RPMI7951 (cell line): ENCODE results near the gene PLAU. TPM values are rescaled to one million over a fixed set of nuclear protein-coding genes. Genes with fewer than 3 reads are reported as not detected.
"Not testable (repeated sequence)": the region's sequence is repeated elsewhere in the genome, so short reads cannot be mapped to it uniquely, and the experiment has no call there.

Experiments
- DNase-seq: peaks from one replicate; pipeline ENCODE4 v3.0.0-alpha.2; 2012; ENCODE audit warnings: low read depth
- total RNA-seq: library from RNA; depleted of rRNA; stranded (reverse); fragments of >200 nt; shearing (Covaris generic); gene quantifications from 2 replicates; pipeline ENCODE4 v1.2.3, GENCODE V29; 2014

The PLAU gene
- total RNA-seq, 1 experiment from 2014 or later: 188 TPM

GRCh38 chr10:73922007-73922863 is 11.3 kb downstream of the PLAU start:
- no peak for DNase-seq

- no peak for DNase-seq
Measured at GRCh38 chr10:73922864-73923133, 11.9 kb downstream of the PLAU start.

DNA sequence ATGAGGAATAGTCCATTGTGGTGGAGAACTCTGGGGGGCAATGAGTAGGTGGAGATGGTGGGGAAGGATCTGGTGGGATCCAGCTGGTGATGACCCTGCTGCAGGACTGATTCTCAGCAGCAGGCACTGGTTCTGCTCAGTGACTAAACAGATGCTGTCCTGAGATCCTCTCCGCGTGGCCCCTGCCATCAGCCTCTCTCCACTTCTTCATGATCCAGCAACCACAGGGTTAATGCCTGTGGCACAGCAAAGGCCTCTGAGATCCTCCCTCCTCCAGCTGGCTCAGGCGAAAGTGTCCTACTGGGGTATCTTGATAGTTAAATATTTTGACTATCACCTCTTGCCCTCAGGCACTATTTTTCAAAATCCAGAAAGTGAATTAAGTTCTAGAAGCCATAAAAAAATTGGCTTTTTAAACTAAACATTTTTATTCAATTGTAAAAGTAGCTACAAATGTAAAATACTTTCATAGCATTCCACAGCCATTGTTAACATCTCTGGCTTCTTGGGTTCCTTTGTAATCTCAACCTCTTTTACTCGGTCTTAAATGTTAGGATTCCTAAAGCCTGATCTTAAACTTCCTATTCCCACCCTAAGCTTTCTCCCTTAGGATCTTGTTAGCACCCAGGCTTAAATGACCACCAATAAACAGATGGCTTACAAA is 13.1 kb downstream of the PLAU start:
- DNase-seq: no peak

DNA sequence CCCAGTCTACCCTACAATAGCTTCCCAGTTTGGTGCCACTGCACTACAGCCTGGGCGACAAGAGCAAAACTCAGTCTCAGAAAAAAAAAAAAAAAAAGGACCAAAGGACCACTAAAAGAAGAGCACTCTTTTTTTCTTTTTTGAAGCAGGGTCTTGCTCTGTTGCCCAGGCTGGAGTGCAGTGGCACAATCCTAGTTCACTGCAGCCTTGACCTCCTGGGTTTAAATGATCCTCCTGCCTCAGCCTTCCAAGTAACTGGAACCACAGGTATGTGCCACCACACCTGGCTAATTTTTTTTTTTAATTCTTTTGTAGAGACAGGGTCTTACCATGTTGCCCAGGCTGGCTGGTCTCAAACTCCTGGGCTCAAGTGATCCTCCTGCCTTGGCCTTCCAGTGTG is 14.0 kb downstream of the PLAU start:
- no peak for DNase-seq

DNA sequence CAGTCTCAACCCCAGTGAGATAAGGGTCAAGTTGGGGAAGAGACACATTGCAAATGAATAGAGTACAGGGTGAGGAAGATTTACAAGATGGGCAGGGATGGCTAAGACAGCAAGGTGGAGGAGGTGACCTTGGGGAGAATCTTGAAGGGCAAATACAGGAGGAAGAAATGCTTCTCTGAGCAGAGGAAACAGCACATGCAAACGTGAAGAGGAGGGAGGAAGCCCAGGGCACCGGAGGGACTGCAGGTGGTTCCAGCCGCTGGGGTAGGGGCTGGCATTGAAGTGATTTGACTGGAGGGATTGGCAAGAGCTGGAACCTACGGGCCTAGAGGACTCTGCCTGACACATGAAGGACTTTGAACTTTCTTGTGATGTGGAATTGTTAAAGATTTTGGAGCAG is 14.6 kb downstream of the PLAU start:
- no peak for DNase-seq

DNA sequence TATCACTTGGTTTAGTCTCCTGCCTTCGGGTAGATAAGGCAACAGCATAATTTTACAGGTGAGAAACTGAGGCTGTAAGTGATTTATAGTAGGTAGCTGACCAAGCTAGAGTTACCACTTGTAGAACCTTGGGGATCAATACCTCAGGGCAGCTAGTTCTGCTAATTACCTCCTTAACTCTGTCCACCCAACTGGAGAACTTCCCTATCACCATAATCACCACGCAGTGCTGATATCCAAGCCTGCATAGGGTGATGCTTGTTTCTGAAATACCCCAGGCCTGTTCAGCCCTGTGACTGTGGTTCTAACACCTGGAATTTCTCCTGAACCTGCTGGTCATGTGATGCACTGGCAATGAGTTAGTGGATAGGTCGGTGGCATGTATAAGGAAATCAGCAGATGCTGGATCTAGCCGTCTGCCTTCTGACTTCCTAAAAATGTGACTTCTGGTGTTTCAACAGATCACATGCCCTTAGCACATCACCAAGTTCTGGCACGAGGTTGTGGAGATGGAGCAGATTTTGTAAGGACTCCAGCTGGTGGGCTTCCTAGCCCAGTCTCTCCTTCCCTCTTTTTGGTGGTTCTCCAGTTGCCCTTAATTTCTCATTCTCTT is 15.3 kb downstream of the PLAU start:
- DNase-seq: no peak

DNA sequence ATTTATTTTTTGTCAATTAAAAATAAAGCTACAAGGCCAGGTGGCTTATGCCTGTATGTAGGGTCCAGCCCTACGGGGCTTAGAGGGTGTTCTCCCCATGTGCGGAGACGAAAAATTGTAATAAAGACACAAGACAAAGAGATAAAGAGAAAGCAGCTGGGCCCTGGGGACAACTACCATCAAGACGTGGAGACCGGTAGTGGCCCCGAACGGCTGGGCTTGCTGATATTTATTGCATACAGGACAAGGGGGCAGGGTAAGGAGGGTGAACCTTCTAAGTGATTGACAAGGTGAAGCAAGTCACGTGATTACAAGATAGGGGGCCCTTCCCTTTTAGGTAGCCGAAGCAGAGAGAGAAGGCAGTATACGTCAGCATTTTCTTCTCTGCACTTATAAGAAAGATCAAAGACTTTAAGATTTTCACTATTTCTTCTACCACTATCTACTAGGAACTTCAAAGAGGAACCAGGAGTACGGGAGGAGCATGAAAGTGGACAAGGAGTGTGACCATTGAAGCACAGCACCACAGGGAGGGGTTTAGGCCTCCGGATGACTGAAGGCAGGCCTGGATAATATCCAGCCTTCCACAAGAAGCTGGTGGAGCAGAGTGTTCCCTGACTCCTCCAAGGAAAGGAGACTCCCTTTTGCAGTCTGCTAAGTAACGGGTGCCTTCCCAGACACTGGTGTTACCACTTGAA is 19.8 kb downstream of the PLAU start:
- not testable (repeated sequence) for DNase-seq

GRCh38 chr10:73931767-73932619 is 21.1 kb downstream of the PLAU start:
- no peak for DNase-seq

DNA sequence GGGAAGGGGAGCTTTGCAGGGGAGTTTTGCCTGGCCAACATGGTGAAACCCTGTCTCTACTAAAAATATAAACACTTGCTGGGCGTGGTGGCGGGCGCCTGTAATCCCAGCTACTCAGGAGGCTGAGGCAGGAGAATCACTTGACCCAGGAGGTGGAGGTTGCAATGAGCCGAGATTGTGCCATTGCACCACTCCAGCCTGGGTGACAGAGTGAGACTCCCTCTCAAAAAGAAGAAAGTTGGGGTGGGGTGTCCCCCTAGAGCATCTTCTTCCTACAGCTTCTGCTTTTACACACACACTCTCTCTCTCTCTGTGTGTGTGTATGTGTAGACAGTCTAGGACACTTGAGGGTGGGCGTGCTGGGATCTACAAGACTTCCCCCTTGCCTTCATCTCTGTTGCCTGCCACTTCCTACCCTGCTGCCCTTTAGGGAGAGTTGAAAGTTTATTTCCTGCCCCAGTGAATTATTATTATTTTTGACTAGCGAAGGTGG is 21.7 kb downstream of the PLAU start:
- no peak for DNase-seq

DNA sequence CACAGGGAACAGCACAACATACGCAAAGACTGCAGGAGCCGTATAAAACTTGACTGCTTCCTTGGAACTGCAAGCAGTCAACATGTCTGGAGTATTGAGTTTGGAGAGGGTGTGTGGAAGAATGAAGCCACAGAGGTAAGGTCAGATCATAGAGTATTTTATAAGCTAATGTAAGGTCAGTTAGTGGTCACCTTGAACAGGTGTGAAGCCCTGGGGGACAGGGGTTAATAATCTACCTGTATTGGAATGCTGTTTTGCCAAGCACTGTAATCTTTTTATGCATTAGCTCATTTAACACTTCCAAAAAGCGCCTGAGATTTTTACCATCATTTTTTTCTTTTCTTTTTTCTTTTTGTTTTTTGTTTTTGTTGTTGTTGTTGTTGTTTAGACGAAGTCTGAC is 23.1 kb downstream of the PLAU start:
- DNase-seq: no peak

DNA sequence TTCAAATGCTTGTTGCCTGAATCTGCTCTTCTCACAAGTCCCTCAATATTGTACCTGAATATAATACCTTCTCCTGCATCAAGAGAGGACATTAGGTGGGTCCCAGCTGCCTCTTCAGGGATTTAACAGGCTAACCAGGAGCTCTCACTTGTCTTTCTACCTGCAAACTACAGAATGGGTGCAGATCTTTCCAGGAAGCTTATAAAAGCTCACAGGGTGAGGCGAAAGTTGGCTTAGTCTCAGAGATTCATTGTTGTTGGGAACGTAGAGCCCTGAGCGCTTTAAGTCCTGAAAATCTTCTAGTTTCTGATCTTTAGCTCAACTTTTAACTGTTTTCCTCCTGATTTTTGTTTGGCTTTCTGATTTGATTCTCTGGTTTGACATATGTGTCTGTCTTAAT is 25.0 kb downstream of the PLAU start:
- DNase-seq: no peak

DNA sequence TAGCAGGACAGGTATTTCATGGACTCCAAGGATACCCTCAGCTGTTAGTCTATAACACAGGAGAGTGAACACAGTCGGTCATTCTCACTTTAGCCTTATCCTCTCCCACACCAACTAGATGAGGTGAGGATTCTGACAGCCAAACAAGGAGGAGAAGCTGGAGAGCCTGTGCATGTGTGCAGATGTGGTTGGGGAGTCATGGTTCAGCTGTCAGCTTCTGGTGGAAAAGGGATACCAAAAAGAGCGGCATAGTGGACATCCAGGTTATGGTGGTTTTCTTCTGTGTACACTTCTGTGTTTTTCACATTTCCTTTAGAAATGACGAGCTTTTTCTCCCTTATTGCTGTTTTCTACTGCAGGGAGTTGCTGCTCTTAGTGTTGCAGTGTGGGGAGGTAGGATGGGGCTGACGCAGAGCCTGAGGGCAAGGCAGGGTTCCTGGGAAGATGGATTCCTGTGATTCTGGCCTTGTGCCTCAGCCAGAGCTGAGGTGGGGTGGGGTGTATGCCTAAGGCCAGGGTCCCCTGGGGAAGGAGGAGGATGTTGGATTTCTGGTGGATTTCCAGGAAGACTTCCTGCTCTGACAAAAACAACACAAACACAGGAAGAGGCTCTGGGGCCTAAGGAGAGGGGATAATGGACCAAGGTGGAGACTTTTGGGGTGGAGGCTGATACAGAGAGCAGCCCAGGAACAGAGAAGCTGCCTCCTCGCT is 26.6 kb downstream of the PLAU start:
- DNase-seq: peak; percentile 15

DNA sequence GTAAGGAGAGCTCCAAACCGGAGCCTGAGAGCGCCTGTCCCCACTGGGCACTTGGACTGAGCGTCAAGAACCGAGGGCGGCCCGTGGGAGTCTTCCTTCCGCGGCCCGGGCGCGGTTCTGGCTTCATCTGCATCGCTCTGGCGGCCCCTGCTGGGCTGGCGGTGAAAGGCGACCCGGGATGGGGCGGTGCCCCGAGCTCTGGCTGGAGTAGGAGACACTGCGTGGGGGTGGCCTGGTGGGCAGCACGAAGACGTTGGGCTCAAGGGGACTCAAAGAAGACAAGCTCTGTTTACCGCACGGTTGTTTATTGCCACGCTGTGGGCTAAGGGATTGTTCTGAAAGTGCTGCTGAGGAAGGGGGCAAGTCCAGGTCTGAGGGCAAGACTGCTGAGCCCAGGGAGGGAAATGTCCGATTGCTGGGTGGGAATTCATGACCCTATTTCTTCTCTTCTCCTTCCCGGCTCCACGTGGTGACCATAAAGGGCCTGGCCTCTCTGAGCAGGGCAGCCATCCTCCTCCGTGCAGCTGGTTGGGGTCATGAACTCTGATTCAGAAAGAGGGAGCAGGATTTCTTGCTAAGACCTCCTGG is 29.8 kb downstream of the PLAU start:
- peak; percentile 70 for DNase-seq

DNA sequence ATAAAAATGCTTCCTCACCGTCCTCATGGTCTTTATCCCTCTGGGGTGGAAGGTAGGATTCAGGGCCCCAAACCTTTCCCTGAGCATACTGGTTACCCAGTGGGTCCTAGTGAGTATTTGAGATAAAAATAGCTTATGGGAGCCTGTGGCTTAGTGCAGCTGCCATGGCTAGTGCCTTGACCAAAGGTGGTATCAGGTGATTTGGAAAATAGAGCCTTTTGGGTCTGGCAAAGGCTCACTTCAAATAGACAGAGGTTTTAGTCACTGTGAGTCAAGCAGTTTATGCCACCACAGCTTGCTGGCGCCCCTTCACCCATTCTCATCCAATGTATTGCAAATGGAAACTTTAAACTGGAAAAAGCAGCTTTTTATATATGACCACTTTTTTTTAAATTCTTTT is 30.4 kb downstream of the PLAU start:
- DNase-seq: peak; percentile 65

GRCh38 chr10:73944356-73945100 is 33.6 kb downstream of the PLAU start:
- DNase-seq: no peak

- no peak for DNase-seq
Measured at GRCh38 chr10:73946253-73947145, 35.6 kb downstream of the PLAU start.

GRCh38 chr10:73948947-73949633 is 38.2 kb downstream of the PLAU start:
- no peak for DNase-seq
